Measurements from ENCODE around the gene ZNF724. TPM values are rescaled to one million over a fixed set of nuclear protein-coding genes. Genes with fewer than 3 reads are reported as not detected.

Gene ZNF724
- total RNA-seq, 2 donors from 2014 or later, result 0.27 TPM; not detected in 1

DNA sequence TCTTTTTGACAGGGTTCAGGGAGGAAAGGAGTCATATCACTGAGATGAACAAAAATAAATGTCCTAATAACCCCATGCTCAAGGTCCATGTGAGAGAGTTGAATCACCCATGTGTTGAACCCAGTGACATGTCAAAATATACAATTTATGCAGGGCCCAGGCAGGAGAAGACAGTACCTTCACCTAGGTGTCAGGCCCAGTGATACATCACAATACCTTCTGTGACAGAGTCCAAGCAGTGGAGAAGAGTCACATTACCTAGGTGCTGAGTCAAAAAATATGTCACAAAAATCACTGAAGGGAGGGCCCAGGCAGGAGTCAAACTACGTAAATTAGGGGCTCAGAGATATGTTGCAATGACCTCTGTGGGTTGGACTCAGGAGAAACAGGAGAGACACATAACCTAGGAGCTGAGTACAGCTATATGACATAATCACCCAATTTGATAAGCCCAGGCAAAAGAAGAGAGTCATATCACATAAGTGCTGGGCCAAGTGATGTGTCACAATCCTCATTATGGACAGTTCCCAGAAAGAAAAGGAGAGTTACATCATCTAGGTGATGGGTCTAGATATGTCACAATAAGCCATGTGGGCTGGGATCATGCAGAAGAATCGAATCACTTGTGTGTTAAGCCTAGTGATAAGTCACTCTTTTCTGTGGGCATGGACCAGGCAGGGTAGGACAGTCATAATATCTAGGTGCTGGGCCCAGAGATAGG is 13.8 kb upstream of the ZNF724 start:
- Histone ChIP-seq H3K4me1 (ENCODE audit: control insufficient read depth in 1 of 2, low read depth in 2 of 2) (no peaks in the 10 kb centered on the region), H3K27me3 (replicated peaks; ENCODE audit: insufficient read depth) (no peaks in the 10 kb centered on the region), H3K9me3 (no peaks in the 10 kb centered on the region), H3K36me3 (peaks cover 8% of the 10 kb centered on the region), H3K4me3 (no peak overlapping the region), H3K27ac (no peak overlapping the region)
- ATAC-seq (ENCODE audit: insufficient number of reproducible peaks, low FRiP score, low read depth), result no peak
- no peak for DNase-seq (ENCODE audit: low spot score)
- TF ChIP-seq, protein P1, sequence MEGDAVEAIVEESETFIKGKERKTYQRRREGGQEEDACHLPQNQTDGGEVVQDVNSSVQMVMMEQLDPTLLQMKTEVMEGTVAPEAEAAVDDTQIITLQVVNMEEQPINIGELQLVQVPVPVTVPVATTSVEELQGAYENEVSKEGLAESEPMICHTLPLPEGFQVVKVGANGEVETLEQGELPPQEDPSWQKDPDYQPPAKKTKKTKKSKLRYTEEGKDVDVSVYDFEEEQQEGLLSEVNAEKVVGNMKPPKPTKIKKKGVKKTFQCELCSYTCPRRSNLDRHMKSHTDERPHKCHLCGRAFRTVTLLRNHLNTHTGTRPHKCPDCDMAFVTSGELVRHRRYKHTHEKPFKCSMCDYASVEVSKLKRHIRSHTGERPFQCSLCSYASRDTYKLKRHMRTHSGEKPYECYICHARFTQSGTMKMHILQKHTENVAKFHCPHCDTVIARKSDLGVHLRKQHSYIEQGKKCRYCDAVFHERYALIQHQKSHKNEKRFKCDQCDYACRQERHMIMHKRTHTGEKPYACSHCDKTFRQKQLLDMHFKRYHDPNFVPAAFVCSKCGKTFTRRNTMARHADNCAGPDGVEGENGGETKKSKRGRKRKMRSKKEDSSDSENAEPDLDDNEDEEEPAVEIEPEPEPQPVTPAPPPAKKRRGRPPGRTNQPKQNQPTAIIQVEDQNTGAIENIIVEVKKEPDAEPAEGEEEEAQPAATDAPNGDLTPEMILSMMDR (IDR thresholded peaks at IDR 0.05), result no peak

DNA sequence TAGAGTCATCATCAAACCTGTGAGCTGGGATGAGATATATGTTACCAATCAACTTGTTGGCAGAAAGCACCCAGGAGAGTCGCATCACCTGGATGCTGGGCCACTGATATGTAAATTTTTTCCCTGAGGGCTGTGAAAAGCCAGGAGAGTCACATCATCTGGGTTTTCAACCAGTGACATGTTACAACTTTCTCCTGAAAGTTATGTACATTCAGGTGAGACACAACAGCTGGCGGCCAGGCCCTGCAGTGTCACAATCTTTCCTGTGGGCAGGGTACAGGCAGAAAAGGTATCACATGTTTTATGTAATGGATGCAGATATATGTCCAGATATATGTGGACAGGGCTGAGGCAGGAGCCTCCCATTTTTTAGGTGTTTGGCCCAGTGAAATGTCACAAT is 13.2 kb upstream of the ZNF724 start:
- Histone ChIP-seq H3K36me3 (peaks cover 13% of the 10 kb centered on the region), H3K4me3 (no peak overlapping the region)

DNA sequence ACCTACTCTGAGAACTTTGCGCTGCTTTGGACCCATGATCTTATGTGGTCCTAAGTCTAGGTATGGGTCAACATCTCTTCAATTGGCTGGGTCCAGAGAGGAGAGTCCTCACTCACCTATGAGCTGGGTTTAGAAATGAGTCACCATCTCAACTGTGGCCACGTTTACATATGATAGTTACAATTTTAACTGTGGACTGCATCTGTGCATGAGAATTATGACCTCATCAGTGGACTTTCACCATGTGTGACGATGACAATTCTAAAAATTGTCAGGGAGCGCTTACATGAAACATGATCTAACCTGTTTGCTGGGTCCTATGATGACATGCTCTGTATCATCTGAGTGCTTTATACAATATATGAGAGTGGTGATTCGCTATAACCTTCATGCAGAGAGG is 12.7 kb upstream of the ZNF724 start:
- DNase-seq (ENCODE audit: low spot score) (no peak), ATAC-seq (ENCODE audit: insufficient number of reproducible peaks, low FRiP score, low read depth) (no peak)
- TF ChIP-seq, protein P1 (IDR thresholded peaks at IDR 0.05), result no peak
- Histone ChIP-seq H3K4me1 (ENCODE audit: control insufficient read depth in 1 of 2, low read depth in 2 of 2) (no peaks in the 10 kb centered on the region), H3K27ac (no peak overlapping the region), H3K4me3 (no peak overlapping the region), H3K9me3 (no peaks in the 10 kb centered on the region), H3K27me3 (replicated peaks; ENCODE audit: insufficient read depth) (no peaks in the 10 kb centered on the region), H3K36me3 (peaks cover 11% of the 10 kb centered on the region)

More for the DNA sequence above, 13.2 kb upstream of the ZNF724 start:
- TF ChIP-seq, protein P1 (IDR thresholded peaks at IDR 0.05), result no peak
- Histone ChIP-seq H3K27me3 (replicated peaks; ENCODE audit: insufficient read depth) (no peaks in the 10 kb centered on the region), H3K4me1 (ENCODE audit: control insufficient read depth in 1 of 2, low read depth in 2 of 2) (no peaks in the 10 kb centered on the region), H3K27ac (no peak overlapping the region), H3K9me3 (no peaks in the 10 kb centered on the region)
- no peak for DNase-seq (ENCODE audit: low spot score)
- no peak for ATAC-seq (ENCODE audit: insufficient number of reproducible peaks, low FRiP score, low read depth)

DNA sequence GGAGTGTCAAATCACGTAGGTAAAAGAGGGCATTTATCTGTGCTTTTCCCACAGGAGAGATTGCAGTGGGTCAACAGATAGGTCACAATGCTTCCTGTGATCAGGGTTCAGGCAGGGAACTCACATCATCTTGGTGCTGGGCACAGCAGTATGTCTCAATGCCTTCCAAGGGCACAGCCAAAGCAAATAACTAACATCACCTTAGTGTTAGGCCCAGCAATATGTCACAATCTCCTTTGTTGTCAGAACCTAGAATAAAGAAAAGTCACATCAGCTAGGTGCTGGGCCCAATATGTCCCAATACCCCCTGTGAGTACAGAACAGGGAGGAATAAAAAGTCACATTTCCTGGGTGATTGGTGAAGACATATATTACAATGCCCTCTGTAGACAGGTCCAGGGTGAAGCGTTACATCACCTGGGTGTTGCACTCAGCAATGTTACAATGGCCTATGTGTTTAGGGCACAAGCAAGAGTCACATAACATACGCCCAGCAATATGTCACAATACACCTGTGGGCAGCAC is 11.4 kb upstream of the ZNF724 start:
- Histone ChIP-seq H3K27me3 (replicated peaks; ENCODE audit: insufficient read depth) (no peaks in the 10 kb centered on the region), H3K36me3 (peaks cover 7% of the 10 kb centered on the region), H3K9me3 (no peaks in the 10 kb centered on the region), H3K4me1 (ENCODE audit: control insufficient read depth in 1 of 2, low read depth in 2 of 2) (no peaks in the 10 kb centered on the region), H3K27ac (no peak overlapping the region), H3K4me3 (no peak overlapping the region)
- TF ChIP-seq, protein P1 (IDR thresholded peaks at IDR 0.05), result no peak
- ATAC-seq (ENCODE audit: insufficient number of reproducible peaks, low FRiP score, low read depth) (no peak), DNase-seq (ENCODE audit: low spot score) (no peak)

DNA sequence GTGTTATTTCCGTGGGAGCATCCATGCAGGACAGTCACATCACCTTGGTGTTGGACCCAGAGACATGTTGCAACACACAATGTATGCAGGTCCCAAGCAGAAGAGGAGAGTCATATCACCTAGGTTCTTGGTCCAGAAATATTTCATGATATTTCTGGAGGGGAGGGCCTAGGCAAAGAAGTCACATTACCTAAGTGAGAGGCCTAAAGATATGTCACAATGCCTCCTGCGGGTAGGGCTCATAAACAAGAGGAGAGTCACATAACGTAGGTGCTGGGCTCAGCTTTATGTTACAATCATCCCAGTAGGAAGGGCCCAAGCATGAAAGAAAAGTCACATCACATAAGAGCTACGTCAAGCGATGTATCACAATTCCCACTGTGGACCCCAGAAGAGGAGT is 10.8 kb upstream of the ZNF724 start:
- Histone ChIP-seq H3K4me1 (ENCODE audit: control insufficient read depth in 1 of 2, low read depth in 2 of 2) (no peaks in the 10 kb centered on the region), H3K9me3 (no peaks in the 10 kb centered on the region), H3K4me3 (no peak overlapping the region), H3K27me3 (replicated peaks; ENCODE audit: insufficient read depth) (no peaks in the 10 kb centered on the region), H3K27ac (no peak overlapping the region), H3K36me3 (peaks cover 7% of the 10 kb centered on the region)
- no peak for ATAC-seq (ENCODE audit: insufficient number of reproducible peaks, low FRiP score, low read depth)
- TF ChIP-seq, protein P1 (IDR thresholded peaks at IDR 0.05), result no peak
- no peak for DNase-seq (ENCODE audit: low spot score)
